ENCODE measurements around the gene MCOLN1. TPM values are rescaled to one million over a fixed set of nuclear protein-coding genes. Genes with fewer than 3 reads are reported as not detected.

The MCOLN1 gene
- total and polyA plus RNA-seq, 4 donors = 10.9 to 17.0 (median 13.7) TPM

GRCh38 chr19:7492558-7492957 lies 29.9 kb upstream of the MCOLN1 start (continued):
- TF ChIP-seq CTCF (IDR thresholded peaks at IDR 0.05; ENCODE audit: low read depth, low read length, missing input control) = no peak
- TF ChIP-seq FOXA2 (IDR thresholded peaks at IDR 0.05) = no peak
- no peak for TF ChIP-seq FOXA1 (IDR thresholded peaks at IDR 0.05)

- H3K9ac ChIP-seq (ENCODE audit: low read depth in 1 of 2, low read length in 2 of 2) = peak overlapping the region in 1 of 2 donors; percentile 38
- H3K27ac ChIP-seq (ENCODE audit: low read depth in 1 of 2, low read length in 2 of 2) = peak overlapping the region; percentile 54 to 80
- no peaks in the 10 kb centered on the region for H3K9me3 ChIP-seq (ENCODE audit: control insufficient read depth in 4 of 4, low read length in 3 of 4)
- no peaks in the 10 kb centered on the region for H3K27me3 ChIP-seq (ENCODE audit: control insufficient read depth in 4 of 4, insufficient read depth in 4 of 4, low read length in 3 of 4)
- peaks cover 0 to 12% (median 11%) of the 10 kb centered on the region in 4 donors for H3K4me1 ChIP-seq (ENCODE audit: control insufficient read depth in 4 of 4, insufficient read depth in 4 of 4, low read length in 3 of 4)
- WGBS = 29% methylated on average over 13 of the region's 13 CpGs
- H3K36me3 ChIP-seq (ENCODE audit: control insufficient read depth in 4 of 4, insufficient read depth in 3 of 4, low read depth in 1 of 4, low read length in 3 of 4) = no peaks in the 10 kb centered on the region
- H3K4me3 ChIP-seq (ENCODE audit: low read depth in 1 of 3, low read length in 3 of 3) = no peak overlapping the region
- TF ChIP-seq RAD21 (IDR thresholded peaks at IDR 0.05) = peak; percentile 44 to 73
- peak; percentile 69 for TF ChIP-seq NR2F2 (IDR thresholded peaks at IDR 0.05)
- no peak for TF ChIP-seq REST (IDR thresholded peaks at IDR 0.05)
- no peak for TF ChIP-seq EGR1 (IDR thresholded peaks at IDR 0.05; ENCODE audit: low read depth in 2 of 2)
- peak; percentile 81 to 84 for TF ChIP-seq RXRA (IDR thresholded peaks at IDR 0.05)
- TF ChIP-seq HNF4G (IDR thresholded peaks at IDR 0.05) = no peak
- peak; percentile 79 for TF ChIP-seq SP1 (IDR thresholded peaks at IDR 0.05)
- peak; percentile 16 for TF ChIP-seq MAX (IDR thresholded peaks at IDR 0.05)
- peak; percentile 58 to 61 for TF ChIP-seq HNF4A (conservative IDR thresholded peaks at IDR 0.05)
- no peak for TF ChIP-seq TAF1 (conservative IDR thresholded peaks at IDR 0.05)
- peak; percentile 34 for TF ChIP-seq CTCF (IDR thresholded peaks at IDR 0.05; ENCODE audit: low read depth, low read length, missing input control)
- TF ChIP-seq FOXA1 (IDR thresholded peaks at IDR 0.05) = no peak
- TF ChIP-seq FOXA2 (IDR thresholded peaks at IDR 0.05) = no peak
- TF ChIP-seq ZBTB33 (IDR thresholded peaks at IDR 0.05) = no peak
- peak; percentile 42 for TF ChIP-seq YY1 (IDR thresholded peaks at IDR 0.05)
- TF ChIP-seq ATF3 (IDR thresholded peaks at IDR 0.05) = no peak
- TF ChIP-seq JUND (IDR thresholded peaks at IDR 0.05) = no peak
- no peak for TF ChIP-seq GABPA (IDR thresholded peaks at IDR 0.05 in 1 of 2, conservative IDR thresholded peaks at IDR 0.05 in 1 of 2)
- DNase-seq (ENCODE audit: low spot score) = peak; percentile 52
Observed at GRCh38 chr19:7494416-7495098, 27.9 kb upstream of the MCOLN1 start.

Measured in liver (tissue), 9 donors.